Rectal smooth muscle tissue (tissue), 1 donor: ENCODE measurements around the gene PRPF8.

Source experiments
- H3K27ac ChIP-seq: one replicate; pipeline ENCODE4 v1.7.0; 2013; ENCODE audit warnings: low read depth, low read length, inconsistent platforms
- H3K27me3 ChIP-seq: one replicate; pipeline ENCODE4 v1.7.0; 2013; ENCODE audit warnings: low read length; ENCODE audit not compliant: control insufficient read depth, insufficient read depth
- H3K36me3 ChIP-seq: one replicate; pipeline ENCODE4 v1.7.0; 2013; ENCODE audit warnings: low read length; ENCODE audit not compliant: control insufficient read depth, insufficient read depth
- H3K4me1 ChIP-seq: one replicate; pipeline ENCODE4 v1.7.0; 2013; ENCODE audit warnings: low read length; ENCODE audit not compliant: control insufficient read depth, insufficient read depth
- H3K4me3 ChIP-seq: one replicate; pipeline ENCODE4 v1.7.0; 2013; ENCODE audit warnings: low read length
- H3K9ac ChIP-seq: one replicate; pipeline ENCODE4 v1.7.0; 2013; ENCODE audit warnings: low read length

Gene PRPF8

GRCh38 chr17:1645207-1646171 lies 39.2 kb downstream of the PRPF8 start, which contains the start of gene SCARF1:
Gene SCARF1, minus strand, starts transcription at chr17:1645732. Its CDS starts 35 bp downstream, at chr17:1645697.
- Histone ChIP-seq H3K27me3 (no peaks in the 10 kb centered on the region), H3K4me3 (peak within 1 kb of the TSS; percentile 74), H3K36me3 (no peaks in the 10 kb centered on the region), H3K27ac (peak within 1 kb of the TSS; percentile 19), H3K9ac (no peak within 1 kb of the TSS), H3K4me1 (peaks cover 17% of the 10 kb centered on the region)

GRCh38 chr17:1644493-1645206 lies 40.0 kb downstream of the PRPF8 start:
- H3K9ac ChIP-seq = no peak overlapping the region
- no peaks in the 10 kb centered on the region for H3K36me3 ChIP-seq
- no peaks in the 10 kb centered on the region for H3K27me3 ChIP-seq
- no peak overlapping the region for H3K27ac ChIP-seq
- H3K4me1 ChIP-seq = peaks cover 13% of the 10 kb centered on the region
- H3K4me3 ChIP-seq = peak overlapping the region; percentile 74

- H3K9ac ChIP-seq = no peak overlapping the region
- H3K4me1 ChIP-seq = peaks cover 13% of the 10 kb centered on the region
- H3K27me3 ChIP-seq = no peaks in the 10 kb centered on the region
- peak overlapping the region; percentile 74 for H3K4me3 ChIP-seq
- no peaks in the 10 kb centered on the region for H3K36me3 ChIP-seq
- H3K27ac ChIP-seq = no peak overlapping the region
These were observed 40.6 kb downstream of the PRPF8 start for GRCh38 chr17:1643999-1644492.

- peaks cover 13% of the 10 kb centered on the region for H3K4me1 ChIP-seq
- no peak overlapping the region for H3K27ac ChIP-seq
- no peaks in the 10 kb centered on the region for H3K36me3 ChIP-seq
- peak overlapping the region; percentile 74 for H3K4me3 ChIP-seq
- no peak overlapping the region for H3K9ac ChIP-seq
- H3K27me3 ChIP-seq = no peaks in the 10 kb centered on the region
These were observed 41.2 kb downstream of the PRPF8 start for GRCh38 chr17:1643293-1643998.

GRCh38 chr17:1641065-1641403 lies 43.6 kb downstream of the PRPF8 start:
- Histone ChIP-seq H3K9ac (no peak overlapping the region), H3K4me3 (no peak overlapping the region), H3K4me1 (peaks cover 2% of the 10 kb centered on the region), H3K36me3 (no peaks in the 10 kb centered on the region), H3K27me3 (no peaks in the 10 kb centered on the region), H3K27ac (no peak overlapping the region)

GRCh38 chr17:1640329-1641064 lies 44.2 kb downstream of the PRPF8 start:
- H3K4me3 ChIP-seq = no peak overlapping the region
- H3K36me3 ChIP-seq = no peaks in the 10 kb centered on the region
- peaks cover 2% of the 10 kb centered on the region for H3K4me1 ChIP-seq
- no peak overlapping the region for H3K9ac ChIP-seq
- H3K27me3 ChIP-seq = no peaks in the 10 kb centered on the region
- H3K27ac ChIP-seq = no peak overlapping the region

GRCh38 chr17:1639549-1640180 lies 45.0 kb downstream of the PRPF8 start:
- no peak overlapping the region for H3K27ac ChIP-seq
- H3K4me3 ChIP-seq = no peak overlapping the region
- no peak overlapping the region for H3K9ac ChIP-seq
- H3K4me1 ChIP-seq = peaks cover 2% of the 10 kb centered on the region
- H3K36me3 ChIP-seq = no peaks in the 10 kb centered on the region
- H3K27me3 ChIP-seq = no peaks in the 10 kb centered on the region

GRCh38 chr17:1638624-1639300 lies 45.9 kb downstream of the PRPF8 start:
- H3K27me3 ChIP-seq = no peaks in the 10 kb centered on the region
- H3K36me3 ChIP-seq = no peaks in the 10 kb centered on the region
- no peak overlapping the region for H3K27ac ChIP-seq
- H3K4me1 ChIP-seq = no peaks in the 10 kb centered on the region
- no peak overlapping the region for H3K9ac ChIP-seq
- no peak overlapping the region for H3K4me3 ChIP-seq

GRCh38 chr17:1638171-1638590 lies 46.5 kb downstream of the PRPF8 start:
- no peak overlapping the region for H3K27ac ChIP-seq
- no peaks in the 10 kb centered on the region for H3K4me1 ChIP-seq
- H3K4me3 ChIP-seq = no peak overlapping the region
- no peaks in the 10 kb centered on the region for H3K27me3 ChIP-seq
- no peaks in the 10 kb centered on the region for H3K36me3 ChIP-seq
- H3K9ac ChIP-seq = no peak overlapping the region

GRCh38 chr17:1636732-1637285 lies 47.9 kb downstream of the PRPF8 start:
- H3K27me3 ChIP-seq = no peaks in the 10 kb centered on the region
- H3K4me1 ChIP-seq = no peaks in the 10 kb centered on the region
- H3K36me3 ChIP-seq = no peaks in the 10 kb centered on the region
- H3K4me3 ChIP-seq = no peak overlapping the region
- no peak overlapping the region for H3K9ac ChIP-seq
- no peak overlapping the region for H3K27ac ChIP-seq
